Measurements from ENCODE around the gene GSC2.

- TF ChIP-seq CTCF (conservative IDR thresholded peaks at IDR 0.05) (no peak), ZFX (IDR thresholded peaks at IDR 0.05) (no peak)
These were observed 43.0 kb downstream of the GSC2 start for GRCh38 chr22:19106886-19107729.
